A172 (cell line): ENCODE data around the gene NME1. TPM values are rescaled to one million over a fixed set of nuclear protein-coding genes. Genes with fewer than 3 reads are reported as not detected.

Source experiments
- DNase-seq: peaks from one replicate; pipeline ENCODE4 v3.0.0-alpha.2; 2015; ENCODE audit warnings: low spot score
- total RNA-seq: library from RNA; depleted of rRNA; stranded (reverse); fragments of >200 nt; shearing (Covaris generic); gene quantifications from 2 replicates; pipeline ENCODE4 v1.2.3, GENCODE V29; 2014; rRNA removed

Gene NME1
- total RNA-seq, 1 experiment from 2014 or later: 472 TPM

- DNase-seq: no peak
Observed at GRCh38 chr17:51189162-51189561, 35.8 kb downstream of the NME1 start.

GRCh38 chr17:51189628-51190027 lies 36.3 kb downstream of the NME1 start:
- DNase-seq: no peak

DNA sequence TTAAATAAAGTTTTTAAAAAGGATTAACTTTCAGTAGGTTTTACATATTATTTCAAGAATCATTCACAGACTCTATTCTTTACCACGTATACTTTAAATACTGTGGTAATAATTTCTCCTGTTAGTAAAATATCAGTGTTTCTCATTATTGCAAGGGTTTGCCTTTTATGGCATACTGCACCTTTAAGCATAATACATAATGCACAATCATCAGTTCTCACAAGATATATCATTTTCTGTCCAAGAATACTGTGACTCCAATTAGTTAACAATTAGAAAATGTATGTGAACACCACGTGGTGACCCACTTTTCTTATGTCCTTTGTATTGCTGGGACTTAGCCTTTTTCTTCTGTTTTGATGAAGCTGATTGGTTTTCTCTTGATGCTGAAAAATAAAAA lies 38.5 kb downstream of the NME1 start:
- DNase-seq: no peak

DNA sequence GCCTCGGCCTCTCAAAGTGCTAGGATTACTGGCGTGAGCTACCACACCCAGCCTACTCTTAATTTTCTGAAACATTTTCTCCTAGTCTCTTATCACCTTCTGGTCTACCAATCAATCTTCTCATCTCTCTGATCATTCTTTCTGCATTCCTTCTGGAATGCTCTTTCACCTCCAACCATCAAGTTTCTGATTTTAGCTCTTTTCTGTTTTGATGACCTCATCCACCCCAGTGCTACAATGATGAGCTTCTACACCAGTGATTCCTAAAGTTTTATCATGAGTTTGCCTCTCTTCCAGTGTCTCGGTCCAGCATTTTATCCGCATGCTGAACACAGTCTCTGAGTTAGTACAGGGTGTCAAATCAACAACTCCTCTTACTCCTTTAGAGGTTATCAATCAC lies 44.4 kb downstream of the NME1 start:
- DNase-seq: no peak

GRCh38 chr17:51200295-51200694 lies 46.9 kb downstream of the NME1 start:
- no peak for DNase-seq

DNA sequence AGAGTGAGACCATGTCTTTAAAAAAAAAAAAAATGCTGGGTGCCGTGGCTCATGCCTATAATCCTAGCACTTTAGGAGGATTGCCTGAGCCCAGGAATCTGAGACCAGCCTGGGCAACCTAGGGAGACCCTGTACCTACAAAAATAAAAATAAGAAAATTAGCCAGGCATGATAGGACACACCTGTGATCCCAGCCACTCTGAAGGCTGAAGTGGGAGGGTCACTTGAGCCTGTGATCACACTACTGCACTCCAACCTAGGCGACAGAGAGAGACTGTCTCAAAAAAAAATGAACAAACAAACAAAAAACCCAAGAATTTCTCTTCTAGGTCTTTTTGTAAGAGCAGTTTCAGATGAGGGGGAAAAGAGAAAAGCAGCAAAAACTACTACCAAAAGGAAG lies 47.5 kb downstream of the NME1 start:
- DNase-seq: no peak

GRCh38 chr17:51203838-51204237 lies 50.5 kb downstream of the NME1 start:
- DNase-seq: no peak

Other genes starting within 250 kb of the NME1 start
- 50.6 and 74.3 TPM in 2 replicates for gene SPAG9, start 32.7 kb upstream of the NME1 start, total RNA-seq
- gene NME2, start 12.9 kb downstream of the NME1 start, total RNA-seq: 638 and 830 TPM in 2 replicates
- gene MBTD1, start 106.5 kb downstream of the NME1 start, total RNA-seq: 5.2 and 9.2 TPM in 2 replicates
- 104 and 109 TPM in 2 replicates for gene UTP18, start 107.0 kb downstream of the NME1 start, total RNA-seq